Skin epidermis (tissue), 12 donors: ENCODE data around the gene PSME3.

Source experiments
- H3K27ac ChIP-seq, 21 experiments: fragments of 200-600 bp; sonication (generic) in 11 of 21; one replicate each; pipeline ENCODE4 v1.5.0; 2020; ENCODE audit warnings: mild to moderate bottlenecking in 3 of 21, inconsistent platforms in 2 of 21, moderate library complexity in 2 of 21
- H3K4me3 ChIP-seq, 7 experiments: fragments of 200-600 bp; sonication (generic) in 2 of 7; one replicate each; pipeline ENCODE4 v1.5.0; 2020; ENCODE audit warnings: inconsistent platforms in 2 of 7, mild to moderate bottlenecking in 2 of 7, moderate library complexity in 1 of 7

PSME3 gene

DNA sequence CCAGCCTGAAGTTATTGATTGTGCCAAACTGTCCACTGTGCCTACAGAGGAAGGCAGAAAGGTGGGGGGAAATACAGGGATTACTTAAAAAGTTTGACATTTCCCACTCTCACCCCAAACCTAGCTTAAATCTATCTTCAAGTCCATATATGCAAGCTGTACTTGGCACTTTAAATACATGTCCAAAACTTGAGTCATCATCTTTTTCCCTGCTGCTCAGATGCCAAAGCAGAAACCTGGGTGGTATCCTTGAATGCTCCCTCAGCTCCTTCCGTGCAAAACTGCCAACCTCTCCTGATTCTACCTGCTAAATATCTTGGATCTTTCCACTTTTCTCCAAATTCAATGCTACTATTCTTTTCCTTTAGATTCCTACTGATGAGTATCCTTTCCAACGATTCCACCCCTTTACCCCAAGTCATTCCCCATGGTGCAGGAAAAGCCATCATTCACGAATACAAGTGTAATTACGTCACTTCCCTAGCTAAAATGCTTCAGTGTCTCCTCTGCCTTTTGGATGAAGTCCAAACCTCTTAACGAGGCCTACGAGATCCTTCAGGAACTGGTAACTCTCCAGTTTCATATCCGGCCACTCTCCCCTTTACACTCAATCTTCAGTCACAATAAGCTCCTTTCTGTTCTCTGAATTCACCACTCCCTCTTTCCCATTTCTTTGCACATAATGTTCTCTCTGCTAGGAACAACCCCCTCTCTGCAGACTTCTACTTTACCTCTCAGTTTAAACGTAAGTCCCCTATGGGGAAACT lies 18.4 kb upstream of the PSME3 start:
- no peak overlapping the region for H3K4me3 ChIP-seq
- H3K27ac ChIP-seq = no peak overlapping the region

DNA sequence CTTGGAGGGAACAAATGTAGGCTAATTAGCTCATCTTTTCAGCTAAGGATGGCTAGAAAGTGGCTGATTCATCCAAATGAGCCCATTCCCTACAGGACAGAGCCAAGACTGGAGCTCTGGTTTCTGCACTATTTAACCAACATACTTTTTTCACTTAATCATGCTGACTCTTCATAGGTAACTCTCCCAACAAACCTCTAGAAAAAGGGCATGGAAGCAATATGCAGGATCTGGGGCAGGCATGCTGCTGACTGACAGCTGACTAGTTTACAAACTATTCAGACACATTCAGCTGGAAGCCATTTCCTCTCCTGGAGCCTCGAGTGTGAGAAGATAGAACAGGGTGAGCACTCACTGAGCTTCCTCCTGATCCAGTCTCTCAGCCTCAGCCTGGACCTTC lies 15.3 kb upstream of the PSME3 start:
- no peak overlapping the region for H3K27ac ChIP-seq
- H3K4me3 ChIP-seq = no peak overlapping the region

- H3K27ac ChIP-seq = no peak overlapping the region
- H3K4me3 ChIP-seq = no peak overlapping the region
These were observed 14.8 kb upstream of the PSME3 start for GRCh38 chr17:42818379-42818778.

DNA sequence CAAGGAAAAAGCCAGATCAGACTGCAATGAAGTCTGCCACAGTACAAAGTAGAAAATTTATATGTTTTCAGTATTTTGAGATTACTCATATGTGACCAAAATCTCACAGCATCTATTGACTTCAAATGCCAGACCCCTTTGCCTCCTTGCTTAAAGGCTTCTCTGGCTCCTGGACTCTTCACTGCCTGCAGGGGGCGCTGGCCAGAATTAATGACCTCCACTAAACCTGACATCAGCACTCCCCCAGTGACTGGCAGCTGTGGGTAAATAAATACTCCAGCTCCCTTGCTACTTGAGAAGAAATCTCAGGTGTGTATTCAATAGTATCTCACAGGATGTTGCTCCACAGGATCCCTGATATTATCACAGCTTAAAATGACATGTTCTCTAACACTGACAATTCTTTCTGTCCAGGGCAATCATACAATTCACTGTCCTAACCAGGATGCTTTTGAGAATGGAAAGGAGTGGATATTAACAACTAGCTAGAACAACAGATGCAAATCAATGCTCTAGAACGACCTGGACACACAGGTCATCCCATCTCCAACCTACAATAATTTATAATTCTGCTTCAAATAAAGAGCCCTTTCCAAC lies 13.2 kb upstream of the PSME3 start:
- H3K4me3 ChIP-seq = no peak overlapping the region
- H3K27ac ChIP-seq = no peak overlapping the region

GRCh38 chr17:42821176-42821575 lies 12.0 kb upstream of the PSME3 start:
- H3K4me3 ChIP-seq = no peak overlapping the region
- no peak overlapping the region for H3K27ac ChIP-seq

GRCh38 chr17:42827472-42827871 lies 5.7 kb upstream of the PSME3 start:
- H3K27ac ChIP-seq = no peak overlapping the region
- no peak overlapping the region for H3K4me3 ChIP-seq

DNA sequence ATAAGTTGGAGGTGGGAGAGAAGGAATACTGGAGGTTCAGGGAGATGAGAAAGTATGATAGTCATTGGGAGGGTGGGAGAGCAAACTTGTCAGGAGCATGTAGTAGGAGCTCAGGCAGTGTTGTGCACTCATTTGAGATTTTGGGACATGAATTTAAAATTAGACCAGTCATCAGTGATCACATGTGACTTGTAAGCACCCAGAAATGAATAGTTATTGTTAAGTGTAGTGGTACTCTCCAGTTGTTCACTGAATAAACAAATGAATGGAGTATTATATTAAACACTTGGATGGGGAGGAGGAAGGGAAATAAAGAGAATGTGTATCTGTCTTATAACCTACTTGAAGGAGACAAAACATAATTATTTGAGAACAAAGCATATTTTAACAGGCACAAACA lies 2.2 kb upstream of the PSME3 start:
- H3K27ac ChIP-seq = no peak overlapping the region
- no peak overlapping the region for H3K4me3 ChIP-seq

DNA sequence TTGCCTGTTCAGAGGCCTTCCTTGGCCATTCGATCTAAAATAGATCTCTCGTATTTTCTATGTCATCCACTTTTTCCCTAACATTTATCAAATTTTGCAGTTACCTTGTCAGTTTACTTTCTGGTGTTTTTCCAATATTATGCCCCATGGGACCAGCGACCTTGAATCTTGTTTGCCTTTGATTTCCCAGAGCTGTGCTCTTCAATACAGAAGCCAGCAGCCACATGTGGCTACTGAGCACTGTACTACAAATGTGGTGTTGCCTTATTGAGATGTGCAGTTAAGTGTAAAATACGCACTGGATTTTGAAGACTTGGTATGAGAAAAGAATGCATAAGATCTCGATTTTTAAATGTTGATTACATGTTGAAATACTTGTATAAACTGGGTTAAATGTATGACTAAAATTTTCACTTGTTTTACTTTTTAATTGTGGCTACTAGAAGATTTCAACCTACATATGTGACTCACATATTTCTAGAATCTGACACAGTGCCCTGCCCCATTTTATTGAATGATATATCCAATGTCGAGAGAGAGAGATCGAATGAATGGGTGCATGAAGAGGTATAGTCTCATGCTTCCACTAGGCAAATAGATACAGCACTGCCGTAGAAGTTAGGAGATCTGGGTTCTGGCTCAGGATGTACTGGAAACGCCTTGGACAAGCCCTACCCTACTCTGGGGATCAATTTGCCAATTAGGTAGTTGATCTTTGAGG lies 824 bp upstream of the PSME3 start:
- H3K27ac ChIP-seq = peak overlapping the region; percentile 70 to 99 (median 92)
- peak overlapping the region; percentile 71 to 98 (median 93) for H3K4me3 ChIP-seq

- peak overlapping the region; percentile 71 to 98 (median 93) for H3K4me3 ChIP-seq
- H3K27ac ChIP-seq = peak overlapping the region; percentile 70 to 99 (median 92)
These were observed 698 bp downstream of the PSME3 start for GRCh38 chr17:42833767-42834422.

DNA sequence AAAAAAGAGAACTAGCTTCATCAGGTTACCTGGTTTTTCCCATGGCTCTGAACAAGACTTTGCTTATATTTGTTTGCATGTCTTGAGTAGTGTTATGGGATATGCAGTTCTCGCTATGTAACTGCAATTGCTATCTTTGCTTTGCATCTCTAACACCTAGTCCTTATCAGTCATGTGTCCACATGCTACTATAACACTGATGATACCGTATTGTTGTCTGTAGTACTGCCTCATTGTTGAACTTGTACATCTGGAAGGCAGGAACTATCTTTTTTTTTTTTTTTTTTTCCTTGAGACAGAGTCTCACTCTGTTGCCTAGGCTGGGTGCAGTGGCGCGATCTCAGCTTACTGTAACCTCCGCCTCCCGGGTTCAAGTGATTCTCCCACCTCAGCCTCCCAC lies 2.5 kb downstream of the PSME3 start:
- H3K4me3 ChIP-seq = no peak overlapping the region
- H3K27ac ChIP-seq = no peak overlapping the region

DNA sequence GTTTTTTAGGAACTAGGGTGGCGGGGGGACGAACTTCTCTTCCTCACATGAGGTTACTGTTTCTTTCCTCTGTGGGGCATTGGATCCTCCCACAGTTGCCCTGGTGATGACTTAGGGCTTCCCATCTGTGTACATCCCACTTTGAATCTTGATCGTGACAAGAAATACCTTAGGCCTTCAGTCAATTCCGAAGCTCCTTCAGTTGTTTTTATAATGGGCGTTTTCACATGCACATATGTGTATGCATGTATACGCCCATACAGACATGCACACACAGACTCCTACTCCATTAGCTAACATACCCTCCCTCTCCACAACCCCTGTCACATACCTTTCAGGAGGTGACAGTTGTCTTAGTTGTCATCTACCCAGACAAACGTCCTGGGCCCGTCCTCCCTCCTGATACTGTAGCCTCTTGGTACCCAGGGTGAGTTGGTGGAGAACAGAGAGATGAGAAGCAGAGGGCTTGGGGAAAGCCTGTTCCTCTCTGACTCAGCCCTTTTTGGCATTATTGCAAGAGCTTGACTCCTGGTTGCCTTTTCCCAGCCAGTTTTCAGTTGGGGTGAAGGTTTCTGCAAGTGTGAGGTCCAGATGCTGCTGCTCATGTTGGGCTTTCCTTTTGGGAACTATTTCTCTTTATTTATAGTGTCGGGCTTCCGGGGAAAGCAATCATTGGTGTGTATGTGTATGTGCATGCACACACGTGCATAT lies 8.9 kb downstream of the PSME3 start:
- Histone ChIP-seq H3K4me3 (no peak overlapping the region), H3K27ac (no peak overlapping the region)

GRCh38 chr17:42843358-42843934 lies 10.2 kb downstream of the PSME3 start:
- Histone ChIP-seq H3K27ac (peak overlapping the region in 1 of 21 experiments; percentile 14), H3K4me3 (no peak overlapping the region)

GRCh38 chr17:42844271-42844670 lies 11.1 kb downstream of the PSME3 start, which contains the start of gene AOC2:
Gene AOC2, plus strand, starts transcription at chr17:42844580. Its CDS starts 47 bp downstream, at chr17:42844627.
- Histone ChIP-seq H3K27ac (peak within 1 kb of the TSS in 3 of 21 experiments; percentile 14 to 24 (median 21)), H3K4me3 (no peak within 1 kb of the TSS)

DNA sequence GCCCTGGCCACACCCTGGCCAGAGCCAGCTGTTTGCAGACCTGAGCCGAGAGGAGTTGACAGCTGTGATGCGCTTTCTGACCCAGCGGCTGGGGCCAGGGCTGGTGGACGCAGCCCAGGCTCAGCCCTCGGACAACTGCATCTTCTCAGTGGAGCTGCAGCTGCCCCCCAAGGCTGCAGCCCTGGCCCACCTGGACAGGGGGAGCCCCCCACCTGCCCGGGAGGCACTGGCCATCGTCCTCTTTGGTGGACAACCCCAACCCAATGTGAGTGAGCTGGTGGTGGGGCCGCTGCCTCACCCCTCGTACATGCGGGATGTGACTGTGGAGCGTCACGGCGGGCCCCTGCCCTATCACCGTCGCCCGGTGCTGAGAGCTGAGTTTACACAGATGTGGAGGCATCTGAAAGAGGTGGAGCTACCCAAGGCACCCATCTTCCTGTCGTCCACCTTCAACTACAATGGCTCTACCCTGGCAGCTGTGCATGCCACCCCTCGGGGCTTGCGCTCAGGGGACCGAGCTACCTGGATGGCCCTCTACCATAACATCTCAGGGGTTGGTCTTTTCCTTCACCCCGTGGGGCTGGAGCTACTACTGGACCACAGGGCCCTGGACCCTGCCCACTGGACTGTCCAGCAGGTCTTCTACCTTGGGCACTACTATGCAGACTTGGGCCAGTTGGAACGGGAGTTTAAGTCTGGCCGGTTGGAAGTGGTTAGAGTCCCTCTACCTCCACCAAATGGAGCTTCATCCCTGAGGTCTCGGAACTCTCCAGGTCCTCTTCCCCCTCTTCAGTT lies 11.8 kb downstream of the PSME3 start:
- no peak overlapping the region for H3K4me3 ChIP-seq
- H3K27ac ChIP-seq = no peak overlapping the region

GRCh38 chr17:42845556-42845917 lies 12.3 kb downstream of the PSME3 start:
- Histone ChIP-seq H3K27ac (peak overlapping the region in 1 of 21 experiments; percentile 64), H3K4me3 (no peak overlapping the region)

DNA sequence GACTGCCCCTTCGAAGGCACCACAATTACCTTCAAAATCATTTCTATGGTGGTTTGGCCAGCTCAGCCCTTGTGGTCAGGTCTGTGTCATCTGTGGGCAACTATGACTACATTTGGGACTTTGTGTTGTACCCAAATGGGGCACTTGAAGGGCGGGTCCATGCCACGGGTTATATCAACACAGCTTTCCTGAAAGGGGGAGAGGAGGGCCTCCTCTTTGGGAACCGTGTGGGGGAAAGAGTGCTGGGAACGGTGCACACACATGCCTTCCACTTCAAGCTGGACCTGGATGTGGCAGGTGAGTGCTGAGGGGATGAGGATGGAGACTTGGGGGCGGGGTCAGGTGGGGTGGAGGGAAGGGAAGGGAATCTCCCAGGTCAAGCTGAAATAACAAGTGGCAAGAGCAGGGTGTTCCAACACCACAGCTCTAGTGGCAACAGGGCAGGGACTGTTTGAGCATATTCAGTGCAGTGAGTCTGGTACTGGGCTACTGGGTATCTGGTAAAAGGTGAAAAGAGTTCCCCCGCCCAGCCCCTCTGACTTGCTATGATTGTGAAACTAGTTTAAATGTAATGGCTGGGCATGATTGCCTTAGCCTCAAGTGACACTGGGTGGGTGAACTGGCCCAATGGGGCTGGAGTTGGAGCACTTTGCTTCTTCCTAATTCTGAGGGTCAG lies 12.9 kb downstream of the PSME3 start:
- Histone ChIP-seq H3K4me3 (no peak overlapping the region), H3K27ac (peak overlapping the region in 9 of 21 experiments; percentile 3 to 64 (median 38))

DNA sequence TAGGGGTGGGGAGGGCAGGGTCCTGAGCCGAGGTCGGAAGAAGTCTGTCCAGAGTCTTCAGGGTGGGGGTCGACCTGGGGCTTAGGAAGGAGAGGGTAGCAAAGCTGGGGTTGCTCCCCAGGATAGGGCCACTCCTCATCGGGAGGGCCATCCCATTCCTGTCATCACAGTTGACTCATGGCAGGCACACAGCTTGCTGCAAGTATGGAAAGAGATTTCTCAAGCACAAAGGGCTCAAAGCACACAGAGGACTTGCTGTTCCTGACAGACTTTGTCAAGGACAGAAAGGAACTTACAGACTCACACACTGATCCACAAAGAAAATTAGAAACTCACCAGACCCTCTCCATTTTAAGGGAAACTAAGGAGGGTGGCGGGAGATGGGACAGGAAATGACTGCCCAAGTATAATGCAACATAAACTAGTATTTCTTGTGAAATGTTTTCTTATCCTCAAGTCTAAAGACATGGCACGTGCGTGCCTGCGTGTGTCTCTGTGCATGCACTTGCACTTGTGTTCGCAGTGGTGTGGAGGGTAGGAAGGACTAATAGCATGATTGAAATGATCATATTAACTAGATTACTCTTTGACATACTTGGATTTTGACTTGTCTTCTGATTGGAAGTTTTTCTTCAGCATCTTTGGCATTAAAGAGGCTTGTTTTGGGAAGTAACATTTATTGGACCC lies 13.5 kb downstream of the PSME3 start:
- Histone ChIP-seq H3K4me3 (no peak overlapping the region), H3K27ac (peak overlapping the region in 10 of 21 experiments; percentile 3 to 64 (median 34))
